ENCODE data around the gene CNR2.
A peak's percentile ranks its signal among the peaks of the same experiment; 100 is the strongest.

The CNR2 gene

DNA sequence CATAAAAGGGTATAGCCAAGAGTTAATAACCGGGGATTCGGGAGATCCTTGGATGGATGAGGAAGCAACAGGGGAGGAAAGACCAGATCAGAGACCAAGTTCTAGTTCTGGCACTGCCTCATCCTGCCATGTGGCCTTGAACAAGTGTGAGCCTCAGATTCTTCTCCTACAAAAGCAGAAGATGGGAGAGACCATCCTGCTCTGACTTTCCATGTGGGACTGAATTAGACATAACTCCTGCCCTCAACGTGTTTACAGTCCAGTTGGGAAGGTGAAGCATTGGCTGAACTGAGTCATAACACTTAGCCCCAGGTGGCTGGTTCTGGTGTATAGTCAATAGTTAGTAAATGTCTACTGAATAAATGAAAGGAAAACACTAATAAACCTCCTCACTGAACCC, 12.1 kb upstream of the CNR2 start:
- ATAC-seq, result no peak
- no peaks in the 10 kb centered on the region for H3K27me3 Mint-ChIP-seq
- no peak for DNase-seq

DNA sequence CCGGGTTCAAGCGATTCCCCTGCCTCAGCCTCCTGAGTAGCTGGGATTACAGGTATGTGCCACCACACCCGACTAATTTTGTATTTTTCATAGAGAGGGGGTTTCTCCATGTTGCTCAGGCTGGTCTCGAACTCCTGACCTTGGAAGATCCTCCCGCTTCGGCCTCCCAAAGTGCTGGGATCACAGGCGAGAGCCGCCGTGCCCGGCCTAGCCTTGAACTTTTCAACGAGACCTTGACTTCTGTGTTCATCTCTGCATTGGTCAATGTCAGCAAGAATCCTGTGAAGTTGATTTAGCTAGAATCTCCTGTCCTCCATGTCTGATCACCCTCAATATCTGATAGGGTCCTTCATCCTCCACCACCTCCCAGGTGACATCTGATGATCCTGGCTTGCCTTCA, 11.4 kb upstream of the CNR2 start:
- Mint-ChIP-seq H3K27ac (no peak overlapping the region), H3K4me3 (no peak overlapping the region), H3K27me3 (no peaks in the 10 kb centered on the region), H3K4me1 (peaks cover 4% of the 10 kb centered on the region), H3K9me3 (no peaks in the 10 kb centered on the region)
- no peak for DNase-seq
- ATAC-seq, result no peak

More for the DNA sequence above, 12.1 kb upstream of the CNR2 start:
- no peak overlapping the region for H3K27ac Mint-ChIP-seq
- H3K9me3 Mint-ChIP-seq, result no peaks in the 10 kb centered on the region
- no peak overlapping the region for H3K4me3 Mint-ChIP-seq
- no peaks in the 10 kb centered on the region for H3K4me1 Mint-ChIP-seq

DNA sequence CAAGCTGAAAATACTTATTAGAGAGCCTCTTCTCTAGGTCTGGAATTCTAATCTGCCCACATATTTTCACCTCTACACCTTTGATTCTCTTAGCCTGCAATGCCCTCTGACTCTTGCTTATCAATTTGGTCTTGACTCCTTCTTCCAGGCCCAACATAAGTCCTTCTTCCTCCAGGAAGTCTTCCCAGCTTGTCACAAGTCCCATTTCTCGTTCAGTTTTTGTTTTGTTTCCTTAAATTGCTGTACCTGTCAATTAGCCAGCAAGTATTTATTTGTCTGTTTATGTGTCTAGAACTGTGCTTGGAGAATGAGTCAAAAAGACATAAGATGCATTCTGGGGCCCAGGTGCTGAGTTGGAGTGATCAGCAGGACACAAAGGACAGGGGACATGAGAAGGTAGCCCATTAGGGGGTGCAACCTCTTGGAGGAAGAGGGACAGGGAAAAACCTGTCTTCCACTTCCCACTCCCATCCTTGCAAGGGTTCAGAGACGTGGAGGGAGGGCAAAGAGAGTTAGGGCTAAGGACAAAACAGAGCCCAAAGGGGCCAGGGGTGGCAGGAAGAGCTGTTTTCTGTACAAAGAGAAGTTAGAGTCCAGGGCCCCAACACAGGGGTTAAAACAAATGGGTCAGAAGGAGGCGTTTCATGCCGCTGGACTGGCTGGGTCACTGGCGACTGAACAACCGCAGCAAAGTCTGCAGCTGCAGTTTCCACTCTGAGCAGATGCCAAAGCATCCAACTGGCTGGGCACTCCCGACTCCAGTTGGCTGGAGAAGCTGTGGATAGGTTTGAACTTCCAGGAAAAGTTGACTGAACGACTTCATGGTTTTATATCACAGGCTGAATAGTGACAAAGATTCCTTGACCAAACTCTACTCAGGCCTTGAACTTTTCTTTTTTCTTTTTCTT, 10.7 kb upstream of the CNR2 start:
- Mint-ChIP-seq H3K4me3 (no peak overlapping the region), H3K27ac (no peak overlapping the region), H3K4me1 (peaks cover 5% of the 10 kb centered on the region), H3K27me3 (no peaks in the 10 kb centered on the region), H3K9me3 (no peaks in the 10 kb centered on the region)
- DNase-seq (no peak), ATAC-seq (no peak)

DNA sequence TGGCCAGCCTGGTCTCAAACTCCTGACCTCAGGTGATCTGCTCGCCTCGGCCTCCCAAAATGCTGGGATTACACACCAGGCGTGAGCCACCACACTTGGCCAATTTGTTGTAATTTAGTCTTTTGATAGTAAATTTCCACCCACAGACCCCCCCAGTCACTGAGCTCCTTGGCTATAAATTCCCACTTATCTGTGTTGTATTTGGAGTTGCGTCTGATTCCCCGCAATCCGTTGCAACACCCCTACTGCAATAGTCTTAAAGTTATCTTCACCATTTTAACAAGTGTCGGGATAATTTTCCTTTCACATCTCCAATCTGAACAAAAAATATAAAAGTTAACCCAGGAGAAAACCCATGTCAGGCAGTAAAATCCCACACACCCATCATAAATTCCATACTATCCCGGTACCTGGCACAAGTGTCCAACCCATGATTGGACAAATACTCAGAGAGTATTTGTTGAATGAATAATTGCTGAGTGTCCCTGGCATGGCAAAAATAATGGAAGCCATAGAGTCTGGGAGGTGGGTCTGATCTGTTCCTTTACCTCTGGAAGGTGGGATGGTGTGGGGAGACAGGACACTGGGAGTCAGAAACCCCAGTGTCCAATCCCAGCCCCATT, 9.3 kb upstream of the CNR2 start:
- no peaks in the 10 kb centered on the region for H3K9me3 Mint-ChIP-seq
- no peaks in the 10 kb centered on the region for H3K27me3 Mint-ChIP-seq
- H3K4me3 Mint-ChIP-seq, result no peak overlapping the region
- ATAC-seq (no peak), DNase-seq (no peak)
- H3K27ac Mint-ChIP-seq, result no peak overlapping the region
- peaks cover 5% of the 10 kb centered on the region for H3K4me1 Mint-ChIP-seq

DNA sequence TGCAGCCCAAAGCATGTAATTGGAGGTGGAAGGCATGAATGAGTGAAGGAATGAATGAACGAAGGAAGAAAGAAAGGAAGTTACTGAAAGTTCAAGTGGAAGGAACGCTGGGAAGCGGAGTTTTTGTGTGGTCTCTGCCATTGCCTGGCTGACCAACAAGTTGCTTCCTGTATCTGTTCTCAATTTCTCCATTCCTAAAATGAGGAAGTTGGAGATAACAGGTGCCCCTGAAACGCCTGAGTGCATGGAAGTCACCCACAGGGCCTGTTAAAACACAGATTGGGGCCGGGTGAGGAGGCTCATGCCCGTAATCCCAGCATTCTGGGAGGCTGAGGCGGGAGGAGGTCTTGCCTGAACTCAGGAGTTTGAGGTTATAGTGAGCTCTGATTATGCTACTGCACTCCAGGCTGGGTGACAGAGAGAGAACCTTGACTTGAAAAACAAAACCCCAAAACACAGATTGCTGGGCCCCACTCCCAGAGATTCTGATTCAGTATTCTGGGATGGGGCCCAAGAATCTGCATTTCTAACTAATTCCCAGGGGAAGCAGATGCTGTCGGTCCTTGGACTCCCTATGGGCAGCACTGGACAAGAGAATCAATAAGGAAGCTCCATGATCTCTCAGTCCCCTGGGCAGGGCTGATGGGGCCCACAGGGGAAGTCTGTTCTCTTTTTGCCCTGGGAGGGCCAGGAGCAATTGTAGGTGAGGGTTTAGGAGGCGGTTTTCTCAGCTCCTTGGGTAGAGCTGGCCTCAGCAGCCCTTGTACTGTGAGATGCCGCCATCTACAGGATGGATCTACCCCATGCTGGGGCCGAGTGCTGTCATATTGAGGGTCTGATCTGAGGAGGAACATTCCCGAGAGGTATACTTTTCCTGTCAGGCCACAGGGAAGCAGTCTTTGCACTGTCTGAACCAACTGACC, 3.3 kb upstream of the CNR2 start:
- DNase-seq (peak; percentile 69 to 77), ATAC-seq (peak; percentile 99)
- Mint-ChIP-seq H3K4me1 (peaks cover 54% of the 10 kb centered on the region), H3K4me3 (no peak overlapping the region), H3K27ac (no peak overlapping the region), H3K27me3 (no peaks in the 10 kb centered on the region), H3K9me3 (no peaks in the 10 kb centered on the region)

GRCh38 chr1:23915466-23915865, 2.3 kb upstream of the CNR2 start:
- no peak overlapping the region for H3K4me3 Mint-ChIP-seq
- H3K4me1 Mint-ChIP-seq, result peaks cover 64% of the 10 kb centered on the region
- DNase-seq (no peak), ATAC-seq (no peak)
- no peak overlapping the region for H3K27ac Mint-ChIP-seq
- H3K27me3 Mint-ChIP-seq, result no peaks in the 10 kb centered on the region
- no peaks in the 10 kb centered on the region for H3K9me3 Mint-ChIP-seq

DNA sequence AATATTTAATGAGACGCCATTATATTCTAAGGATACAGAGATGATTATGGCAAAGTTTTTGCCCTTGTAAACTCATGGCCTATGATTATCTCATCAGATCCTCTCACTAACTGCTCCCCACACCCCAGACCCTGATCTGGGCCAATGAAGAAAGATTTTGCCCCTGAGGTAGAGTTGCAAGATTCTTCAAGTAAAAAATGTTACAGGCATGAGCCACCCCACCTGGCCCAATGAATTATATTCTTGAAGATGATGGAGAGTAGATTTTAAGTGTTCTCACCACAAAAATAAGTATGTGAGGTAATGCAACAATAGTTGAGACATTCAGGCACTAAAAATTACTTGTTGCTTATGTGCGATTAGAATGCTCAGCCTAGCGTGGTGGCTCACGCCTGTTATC, 1.8 kb upstream of the CNR2 start:
- ATAC-seq (no peak), DNase-seq (no peak)
- Mint-ChIP-seq H3K27me3 (no peaks in the 10 kb centered on the region), H3K9me3 (no peaks in the 10 kb centered on the region), H3K27ac (no peak overlapping the region), H3K4me3 (no peak overlapping the region), H3K4me1 (peaks cover 68% of the 10 kb centered on the region)

- ATAC-seq (no peak), DNase-seq (no peak)
- Mint-ChIP-seq H3K27me3 (no peaks in the 10 kb centered on the region), H3K27ac (no peak overlapping the region), H3K9me3 (no peaks in the 10 kb centered on the region), H3K4me3 (peak overlapping the region in 1 of 2 donors; percentile 50), H3K4me1 (peaks cover 77% of the 10 kb centered on the region)
Observed at GRCh38 chr1:23911921-23912320, 1.2 kb downstream of the CNR2 start.

GRCh38 chr1:23910553-23911246, 2.5 kb downstream of the CNR2 start:
- H3K27me3 Mint-ChIP-seq, result peaks cover 2% of the 10 kb centered on the region
- H3K4me3 Mint-ChIP-seq, result peak overlapping the region; percentile 63 to 79
- no peaks in the 10 kb centered on the region for H3K9me3 Mint-ChIP-seq
- H3K4me1 Mint-ChIP-seq, result peaks cover 73% of the 10 kb centered on the region
- peak overlapping the region in 1 of 2 donors; percentile 85 for H3K27ac Mint-ChIP-seq
- peak in 1 of 2 donors; percentile 32 for DNase-seq
- ATAC-seq, result peak; percentile 19

GRCh38 chr1:23910144-23910543, 3.0 kb downstream of the CNR2 start:
- Mint-ChIP-seq H3K27me3 (peaks cover 7% of the 10 kb centered on the region), H3K27ac (peak overlapping the region in 1 of 2 donors; percentile 60), H3K4me1 (peaks cover 78% of the 10 kb centered on the region), H3K4me3 (peak overlapping the region; percentile 68 to 79), H3K9me3 (no peaks in the 10 kb centered on the region)
- DNase-seq (no peak), ATAC-seq (no peak)

DNA sequence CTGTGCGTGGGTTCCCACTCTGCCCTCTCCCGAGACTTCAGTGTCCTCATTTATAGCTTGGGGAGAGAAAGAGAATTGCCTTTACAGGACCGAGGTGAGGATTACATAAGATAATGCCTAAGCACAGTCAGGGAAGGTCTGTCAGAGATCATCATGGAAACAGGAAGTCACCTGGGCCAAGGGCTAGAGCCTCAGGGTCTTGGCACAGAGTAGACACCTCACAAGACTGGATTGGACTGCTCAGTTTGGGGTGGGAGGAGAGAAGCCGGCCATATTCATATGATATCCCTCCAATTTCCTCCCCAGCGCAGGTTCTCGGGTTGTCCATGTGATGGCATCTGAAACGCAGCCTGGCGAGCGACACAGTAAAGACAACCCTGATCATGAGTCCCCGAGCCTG, 3.8 kb downstream of the CNR2 start:
- no peak for DNase-seq
- Mint-ChIP-seq H3K4me1 (peaks cover 80% of the 10 kb centered on the region), H3K9me3 (no peaks in the 10 kb centered on the region), H3K4me3 (peak overlapping the region; percentile 35 to 79), H3K27ac (peak overlapping the region; percentile 91 to 95), H3K27me3 (peaks cover 8% of the 10 kb centered on the region)
- no peak for ATAC-seq

DNA sequence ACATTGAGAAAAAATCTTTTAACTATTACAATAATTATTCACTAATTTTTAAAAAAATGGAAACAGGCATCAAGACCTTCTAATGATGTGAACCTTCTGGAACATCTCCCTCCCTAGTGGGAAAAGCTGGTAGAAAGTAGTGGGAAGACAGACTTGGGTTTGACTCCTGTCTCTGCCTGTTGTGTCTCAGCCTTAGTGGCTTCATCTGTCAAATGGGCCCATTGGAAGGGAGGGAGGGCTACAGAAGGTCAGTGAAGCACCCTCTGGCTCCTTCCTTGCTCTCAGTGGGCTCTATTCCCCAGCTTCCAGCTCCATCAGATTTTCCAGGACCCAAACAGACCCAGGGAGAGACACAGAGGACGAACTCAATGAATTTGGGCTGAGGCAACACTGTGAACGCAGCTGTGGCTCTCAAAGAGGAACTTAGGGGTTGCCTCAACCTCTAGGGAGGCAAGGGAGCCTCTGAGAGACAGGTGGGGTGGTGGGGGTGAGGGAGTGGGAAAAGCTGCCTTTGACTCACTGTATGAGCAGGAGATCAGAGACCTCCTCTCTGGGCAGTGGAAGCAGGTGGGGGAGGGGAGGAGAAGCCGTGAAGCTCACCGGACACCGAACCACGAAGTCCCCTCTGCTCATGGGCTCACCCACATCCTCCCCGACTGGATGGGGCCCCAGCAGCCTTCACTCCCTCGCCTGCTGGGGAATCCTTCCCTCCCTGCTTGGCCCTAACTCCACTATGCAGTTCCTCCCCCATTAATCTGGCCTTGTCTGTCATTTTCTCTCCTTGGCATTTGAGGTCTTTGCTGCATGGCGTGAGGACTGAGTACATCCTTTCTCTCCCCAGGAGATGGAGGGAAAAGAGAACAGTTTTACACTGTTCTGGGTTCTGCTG, 4.5 kb downstream of the CNR2 start:
- Mint-ChIP-seq H3K27ac (peak overlapping the region; percentile 91 to 95), H3K4me3 (peak overlapping the region; percentile 35 to 79), H3K4me1 (peaks cover 82% of the 10 kb centered on the region), H3K9me3 (no peaks in the 10 kb centered on the region), H3K27me3 (peaks cover 15% of the 10 kb centered on the region)
- ATAC-seq (peak; percentile 22), DNase-seq (peak; percentile 47 to 69)

DNA sequence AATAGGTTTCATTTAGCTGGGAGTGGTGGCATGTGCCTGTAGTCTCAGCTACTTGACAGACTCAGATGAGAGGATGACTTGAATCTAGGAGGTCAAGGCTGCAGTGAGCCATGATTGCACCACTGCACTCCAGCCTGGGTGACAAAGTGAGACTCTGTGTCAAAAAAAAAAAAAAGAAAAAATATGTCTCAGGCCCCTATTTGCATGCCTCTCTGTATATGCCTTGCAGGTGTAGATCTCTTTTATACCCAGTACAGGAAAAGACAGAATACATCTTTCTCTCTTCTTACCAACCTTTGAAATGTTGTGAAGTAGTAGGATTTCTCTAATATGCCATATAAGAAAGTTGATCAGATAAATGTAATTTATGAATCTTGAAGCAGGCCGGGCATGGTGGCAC, 6.4 kb downstream of the CNR2 start:
- Mint-ChIP-seq H3K4me1 (peaks cover 67% of the 10 kb centered on the region), H3K4me3 (no peak overlapping the region), H3K9me3 (no peaks in the 10 kb centered on the region), H3K27ac (no peak overlapping the region), H3K27me3 (peaks cover 24% of the 10 kb centered on the region)
- ATAC-seq, result no peak
- DNase-seq, result no peak

- Mint-ChIP-seq H3K4me3 (peak overlapping the region; percentile 14 to 38), H3K9me3 (no peaks in the 10 kb centered on the region), H3K4me1 (peaks cover 55% of the 10 kb centered on the region), H3K27me3 (peaks cover 35% of the 10 kb centered on the region), H3K27ac (peak overlapping the region; percentile 60 to 71)
- DNase-seq (no peak), ATAC-seq (no peak)
Observed at GRCh38 chr1:23905461-23906025, 7.6 kb downstream of the CNR2 start.
